ENCODE data around the gene FAM50B. TPM values are rescaled to one million over a fixed set of nuclear protein-coding genes. Genes with fewer than 3 reads are reported as not detected.

FAM50B gene
- total and polyA plus RNA-seq, 10 of the 15 experiments (the other 5 are each of a cell fraction or from before 2014, with no cell fraction given), result 0.58 to 10.2 (median 5.9) TPM

DNA sequence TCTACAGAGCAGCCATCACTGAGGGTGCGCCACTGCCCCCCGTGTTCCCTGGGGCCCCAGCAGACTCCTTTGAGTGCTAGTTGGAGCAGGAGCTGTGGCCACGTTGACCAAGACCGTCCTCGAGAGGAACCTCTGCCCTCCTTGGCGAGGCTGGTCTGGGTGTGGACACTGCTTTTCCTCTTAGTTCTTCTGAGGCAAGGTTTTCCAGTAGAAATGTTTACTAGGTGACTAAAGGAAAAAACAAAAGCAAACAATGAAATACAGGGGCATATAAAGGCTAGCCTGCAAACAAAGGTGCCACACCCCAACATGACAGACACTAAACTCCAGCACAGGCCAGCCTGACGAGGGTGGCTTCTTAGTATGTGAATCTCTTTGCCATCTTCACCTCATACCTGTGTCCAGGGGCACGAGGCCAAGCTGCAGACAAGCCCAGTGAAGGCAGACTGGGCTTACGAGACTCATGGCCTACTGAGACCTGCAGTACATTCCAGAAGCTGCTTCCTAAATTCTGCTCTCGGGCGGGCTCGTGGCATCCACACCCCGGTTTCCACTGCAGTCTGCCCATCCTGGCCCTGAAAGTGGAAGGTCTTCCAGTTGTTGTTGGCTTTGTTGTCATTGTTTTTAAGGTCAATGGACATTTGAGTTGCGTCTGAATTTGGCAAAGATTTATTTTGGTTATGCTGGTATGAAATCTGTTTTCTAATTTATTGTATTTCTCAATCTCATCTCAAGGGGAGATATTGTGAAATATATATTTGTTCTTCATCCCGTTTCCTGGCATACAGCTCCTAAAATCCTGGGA, 39.2 kb downstream of the FAM50B start (continued):
- TF ChIP-seq, protein P1, sequence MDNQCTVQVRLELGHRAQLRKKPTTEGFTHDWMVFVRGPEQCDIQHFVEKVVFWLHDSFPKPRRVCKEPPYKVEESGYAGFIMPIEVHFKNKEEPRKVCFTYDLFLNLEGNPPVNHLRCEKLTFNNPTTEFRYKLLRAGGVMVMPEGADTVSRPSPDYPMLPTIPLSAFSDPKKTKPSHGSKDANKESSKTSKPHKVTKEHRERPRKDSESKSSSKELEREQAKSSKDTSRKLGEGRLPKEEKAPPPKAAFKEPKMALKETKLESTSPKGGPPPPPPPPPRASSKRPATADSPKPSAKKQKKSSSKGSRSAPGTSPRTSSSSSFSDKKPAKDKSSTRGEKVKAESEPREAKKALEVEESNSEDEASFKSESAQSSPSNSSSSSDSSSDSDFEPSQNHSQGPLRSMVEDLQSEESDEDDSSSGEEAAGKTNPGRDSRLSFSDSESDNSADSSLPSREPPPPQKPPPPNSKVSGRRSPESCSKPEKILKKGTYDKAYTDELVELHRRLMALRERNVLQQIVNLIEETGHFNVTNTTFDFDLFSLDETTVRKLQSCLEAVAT (IDR thresholded peaks at IDR 0.05), result no peak
- TF ChIP-seq KLF5 (IDR thresholded peaks at IDR 0.05; ENCODE audit: partially characterized antibody), result no peak

DNA sequence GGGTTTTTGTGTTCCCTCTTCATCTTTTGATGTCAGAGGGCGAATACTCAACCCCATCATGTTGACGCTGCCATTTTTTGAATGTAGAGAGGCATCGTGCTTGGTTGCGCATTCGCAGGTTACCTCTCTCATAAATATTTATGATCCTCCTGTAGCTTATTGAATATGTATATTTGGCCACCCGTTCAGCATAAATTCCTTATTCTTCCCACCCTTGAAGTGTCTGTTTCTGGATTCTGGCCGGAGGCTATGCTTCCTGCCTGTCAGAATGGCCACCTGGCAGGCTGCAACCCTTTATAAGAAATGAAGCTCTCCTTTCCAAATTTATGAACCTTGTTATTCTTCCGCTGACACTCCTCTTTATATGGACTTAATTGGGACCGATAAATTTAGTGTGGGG, 40.9 kb downstream of the FAM50B start:
- no peak for FAIRE-seq
- SMC1A ChIA-PET (ENCODE audit: uncharacterized antibody, unreplicated experiment), result no interaction called here
- no peak overlapping the region for H3K9ac ChIP-seq (ENCODE audit: control insufficient read depth, insufficient read depth, low read length)
- H2AFZ ChIP-seq (ENCODE audit: control insufficient read depth, low read depth, low read length), result no peak overlapping the region
- BruUV-seq (replicated peaks), result no TSS peak
- H3K9me3 ChIP-seq (replicated peaks; ENCODE audit: control insufficient read depth, insufficient read depth, low read length), result no peaks in the 10 kb centered on the region
- no peak overlapping the region for H3K4me2 ChIP-seq (ENCODE audit: control insufficient read depth, insufficient read depth)
- no peaks in the 10 kb centered on the region for H3K4me1 ChIP-seq (ENCODE audit: control insufficient read depth, insufficient read depth, low read length)
- no peaks in the 10 kb centered on the region; the same call in 1 of the 2 replicates for H4K20me1 ChIP-seq (ENCODE audit: control insufficient read depth, insufficient read depth)
- POLR2A ChIA-PET, result no interaction called here
- RAD21 ChIA-PET (ENCODE audit: unreplicated experiment), result no interaction called here
- no peak overlapping the region for H3K4me3 ChIP-seq
- no peak for ATAC-seq
- H3K27ac ChIP-seq (ENCODE audit: control insufficient read depth, insufficient read depth), result no peak overlapping the region
- H3K36me3 ChIP-seq (ENCODE audit: control insufficient read depth in 2 of 2, insufficient read depth in 2 of 2, low read length in 1 of 2), result no peaks in the 10 kb centered on the region
- intact Hi-C loops (cut with micrococcal nuclease; ENCODE audit: unreplicated experiment), result no loop called here
- in situ Hi-C loops (cut with MboI), result no loop called here
- 66% methylated on average over 9 of the region's 9 CpGs for WGBS (ENCODE audit: insufficient coverage, insufficient replicate concordance, low lambda C conversion rate, missing lambda C conversion rate)
- no peaks in the 10 kb centered on the region; a peak in 1 of 4 replicates for H3K27me3 ChIP-seq (replicated peaks in 1 of 2; ENCODE audit: control insufficient read depth in 2 of 2, insufficient read depth in 2 of 2, low read length in 1 of 2)
- no peak for DNase-seq (ENCODE audit: low read depth, low spot score)
- CTCF ChIA-PET, result interaction anchor here (3.1 kb wide), 1 partner anchor 144 kb away, joined by 11 read pairs; no protein-coding TSS in a partner anchor
- no peaks in the 10 kb centered on the region for H3K79me2 ChIP-seq (ENCODE audit: control insufficient read depth, insufficient read depth, low read length)
- TF ChIP-seq, protein P2, sequence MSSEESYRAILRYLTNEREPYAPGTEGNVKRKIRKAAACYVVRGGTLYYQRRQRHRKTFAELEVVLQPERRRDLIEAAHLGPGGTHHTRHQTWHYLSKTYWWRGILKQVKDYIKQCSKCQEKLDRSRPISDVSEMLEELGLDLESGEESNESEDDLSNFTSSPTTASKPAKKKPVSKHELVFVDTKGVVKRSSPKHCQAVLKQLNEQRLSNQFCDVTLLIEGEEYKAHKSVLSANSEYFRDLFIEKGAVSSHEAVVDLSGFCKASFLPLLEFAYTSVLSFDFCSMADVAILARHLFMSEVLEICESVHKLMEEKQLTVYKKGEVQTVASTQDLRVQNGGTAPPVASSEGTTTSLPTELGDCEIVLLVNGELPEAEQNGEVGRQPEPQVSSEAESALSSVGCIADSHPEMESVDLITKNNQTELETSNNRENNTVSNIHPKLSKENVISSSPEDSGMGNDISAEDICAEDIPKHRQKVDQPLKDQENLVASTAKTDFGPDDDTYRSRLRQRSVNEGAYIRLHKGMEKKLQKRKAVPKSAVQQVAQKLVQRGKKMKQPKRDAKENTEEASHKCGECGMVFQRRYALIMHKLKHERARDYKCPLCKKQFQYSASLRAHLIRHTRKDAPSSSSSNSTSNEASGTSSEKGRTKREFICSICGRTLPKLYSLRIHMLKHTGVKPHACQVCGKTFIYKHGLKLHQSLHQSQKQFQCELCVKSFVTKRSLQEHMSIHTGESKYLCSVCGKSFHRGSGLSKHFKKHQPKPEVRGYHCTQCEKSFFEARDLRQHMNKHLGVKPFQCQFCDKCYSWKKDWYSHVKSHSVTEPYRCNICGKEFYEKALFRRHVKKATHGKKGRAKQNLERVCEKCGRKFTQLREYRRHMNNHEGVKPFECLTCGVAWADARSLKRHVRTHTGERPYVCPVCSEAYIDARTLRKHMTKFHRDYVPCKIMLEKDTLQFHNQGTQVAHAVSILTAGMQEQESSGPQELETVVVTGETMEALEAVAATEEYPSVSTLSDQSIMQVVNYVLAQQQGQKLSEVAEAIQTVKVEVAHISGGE (CRISPR knock-in tag; IDR thresholded peaks at IDR 0.05), result no peak
- no peak for TF ChIP-seq ESRRA (IDR thresholded peaks at IDR 0.05; ENCODE audit: low read length)
- no peak for TF ChIP-seq ZSCAN29 (IDR thresholded peaks at IDR 0.05)
- no peak for TF ChIP-seq WRNIP1 (IDR thresholded peaks at IDR 0.05; ENCODE audit: borderline replicate concordance, low read depth, low read length)
- no peak for TF ChIP-seq SREBF1 (IDR thresholded peaks at IDR 0.05; ENCODE audit: low read length)
- no peak for TF ChIP-seq BACH1 (IDR thresholded peaks at IDR 0.05; ENCODE audit: borderline replicate concordance)
- no peak for TF ChIP-seq RBBP5 (conservative IDR thresholded peaks at IDR 0.05)
- no peak for TF ChIP-seq HCFC1 (IDR thresholded peaks at IDR 0.05; ENCODE audit: low read length)
- no peak for TF ChIP-seq CREM (IDR thresholded peaks at IDR 0.05; ENCODE audit: low read depth)
- TF ChIP-seq, protein P3, sequence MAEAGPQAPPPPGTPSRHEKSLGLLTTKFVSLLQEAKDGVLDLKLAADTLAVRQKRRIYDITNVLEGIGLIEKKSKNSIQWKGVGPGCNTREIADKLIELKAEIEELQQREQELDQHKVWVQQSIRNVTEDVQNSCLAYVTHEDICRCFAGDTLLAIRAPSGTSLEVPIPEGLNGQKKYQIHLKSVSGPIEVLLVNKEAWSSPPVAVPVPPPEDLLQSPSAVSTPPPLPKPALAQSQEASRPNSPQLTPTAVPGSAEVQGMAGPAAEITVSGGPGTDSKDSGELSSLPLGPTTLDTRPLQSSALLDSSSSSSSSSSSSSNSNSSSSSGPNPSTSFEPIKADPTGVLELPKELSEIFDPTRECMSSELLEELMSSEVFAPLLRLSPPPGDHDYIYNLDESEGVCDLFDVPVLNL (IDR thresholded peaks at IDR 0.05; ENCODE audit: low read depth, low read length), result no peak
- TF ChIP-seq FOXK2 (IDR thresholded peaks at IDR 0.05), result no peak
- TF ChIP-seq YY1 (IDR thresholded peaks at IDR 0.05; ENCODE audit: low read depth, low read length), result no peak
- no peak for TF ChIP-seq SUPT20H (IDR thresholded peaks at IDR 0.05; ENCODE audit: borderline replicate concordance, control insufficient read depth, low read depth, low read length)
- TF ChIP-seq, protein P4, sequence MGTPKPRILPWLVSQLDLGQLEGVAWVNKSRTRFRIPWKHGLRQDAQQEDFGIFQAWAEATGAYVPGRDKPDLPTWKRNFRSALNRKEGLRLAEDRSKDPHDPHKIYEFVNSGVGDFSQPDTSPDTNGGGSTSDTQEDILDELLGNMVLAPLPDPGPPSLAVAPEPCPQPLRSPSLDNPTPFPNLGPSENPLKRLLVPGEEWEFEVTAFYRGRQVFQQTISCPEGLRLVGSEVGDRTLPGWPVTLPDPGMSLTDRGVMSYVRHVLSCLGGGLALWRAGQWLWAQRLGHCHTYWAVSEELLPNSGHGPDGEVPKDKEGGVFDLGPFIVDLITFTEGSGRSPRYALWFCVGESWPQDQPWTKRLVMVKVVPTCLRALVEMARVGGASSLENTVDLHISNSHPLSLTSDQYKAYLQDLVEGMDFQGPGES (IDR thresholded peaks at IDR 0.05), result no peak
- no peak for TF ChIP-seq SMC3 (IDR thresholded peaks at IDR 0.05; ENCODE audit: borderline replicate concordance, low read length)

Data from GM12878 (cell line).